GM18520 (cell line): ENCODE data around the gene RERE.
"Not testable (repeated sequence)": the region's sequence is repeated elsewhere in the genome, so short reads cannot be mapped to it uniquely, and the experiment has no call there.

Source experiments
- ATAC-seq: cut with Tn5 transposase; IDR thresholded peaks from one replicate; pipeline ENCODE4 v1.9.1; 2021; ENCODE audit not compliant: unreplicated experiment

RERE gene

GRCh38 chr1:8525558-8526275 lies 291.7 kb downstream of the RERE start:
- no peak for ATAC-seq

- ATAC-seq: no peak
Measured at GRCh38 chr1:8525216-8525557, 292.3 kb downstream of the RERE start.

GRCh38 chr1:8524627-8525157 lies 292.7 kb downstream of the RERE start:
- ATAC-seq: no peak

DNA sequence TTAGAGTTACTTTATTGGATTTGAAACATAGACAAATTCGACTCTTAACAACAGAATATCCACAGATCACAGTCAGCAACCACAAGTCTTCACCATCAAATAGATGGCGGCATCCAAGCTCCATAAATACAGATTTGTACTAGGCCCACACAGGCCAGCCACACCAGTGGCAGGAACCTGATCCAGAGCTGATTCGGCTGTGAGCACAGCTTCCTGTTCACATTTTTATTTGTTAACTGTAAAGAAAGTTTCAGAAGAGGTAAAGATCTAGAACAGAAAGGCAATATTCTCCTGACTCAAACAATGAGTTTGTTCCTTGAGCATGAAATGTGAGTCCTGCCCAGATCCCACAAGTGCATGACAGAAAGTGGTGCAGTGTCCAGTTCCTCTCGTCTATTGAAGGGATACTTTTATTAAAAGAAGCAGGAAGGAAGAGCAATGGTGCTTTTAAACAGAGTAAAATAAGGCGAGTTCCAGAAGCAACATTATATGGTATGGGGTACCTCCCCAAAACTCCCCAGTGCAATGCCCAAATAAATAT lies 293.7 kb downstream of the RERE start:
- ATAC-seq: no peak

- ATAC-seq: no peak
Measured at GRCh38 chr1:8520483-8520966, 296.9 kb downstream of the RERE start.

GRCh38 chr1:8519167-8519566 lies 298.3 kb downstream of the RERE start:
- no peak for ATAC-seq

GRCh38 chr1:8518490-8518801 lies 299.0 kb downstream of the RERE start:
- ATAC-seq: no peak

DNA sequence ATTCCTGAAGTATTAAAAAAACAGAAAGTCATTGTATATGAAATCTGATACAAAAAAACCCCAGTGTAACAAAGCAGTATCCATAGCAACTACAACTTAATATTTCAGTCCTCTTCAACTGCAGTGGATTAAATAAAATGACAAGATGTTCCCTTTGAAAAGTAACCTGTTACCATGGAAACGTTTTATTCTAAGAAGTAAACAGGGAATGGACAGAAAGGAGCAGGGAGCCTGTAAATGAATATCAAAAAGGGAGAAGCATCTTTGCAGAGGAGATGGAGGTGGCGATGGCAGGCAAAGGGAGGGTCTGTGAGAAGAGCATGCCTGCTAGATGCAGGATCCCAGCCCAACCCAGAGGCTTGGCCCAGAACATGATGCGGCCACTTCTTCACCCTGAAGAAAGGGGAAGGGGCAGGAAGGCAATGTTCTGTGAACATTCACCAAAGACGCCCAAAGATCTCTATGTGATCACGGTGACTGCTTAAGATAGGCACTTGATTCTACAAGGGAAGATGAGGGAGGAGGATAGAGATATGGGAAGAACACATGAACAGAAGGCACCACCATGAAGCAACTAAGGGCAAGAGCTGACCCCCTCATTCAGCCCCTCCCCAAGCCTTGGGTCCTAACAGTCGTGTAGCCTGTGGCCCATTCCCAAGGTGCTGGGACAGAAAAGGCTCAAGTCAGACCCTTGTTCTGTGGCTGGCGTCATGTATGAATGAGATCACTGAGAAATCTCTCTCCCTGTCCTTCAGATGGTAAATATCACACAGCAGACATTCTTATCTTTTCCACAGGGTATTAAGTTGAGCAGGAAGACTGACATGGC lies 299.6 kb downstream of the RERE start:
- ATAC-seq: no peak

- no peak for ATAC-seq
Measured at GRCh38 chr1:8516793-8517556, 300.5 kb downstream of the RERE start.

- no peak for ATAC-seq
Measured at GRCh38 chr1:8516278-8516777, 301.1 kb downstream of the RERE start.

- ATAC-seq: no peak
Measured at GRCh38 chr1:8512504-8512903, 304.9 kb downstream of the RERE start.

DNA sequence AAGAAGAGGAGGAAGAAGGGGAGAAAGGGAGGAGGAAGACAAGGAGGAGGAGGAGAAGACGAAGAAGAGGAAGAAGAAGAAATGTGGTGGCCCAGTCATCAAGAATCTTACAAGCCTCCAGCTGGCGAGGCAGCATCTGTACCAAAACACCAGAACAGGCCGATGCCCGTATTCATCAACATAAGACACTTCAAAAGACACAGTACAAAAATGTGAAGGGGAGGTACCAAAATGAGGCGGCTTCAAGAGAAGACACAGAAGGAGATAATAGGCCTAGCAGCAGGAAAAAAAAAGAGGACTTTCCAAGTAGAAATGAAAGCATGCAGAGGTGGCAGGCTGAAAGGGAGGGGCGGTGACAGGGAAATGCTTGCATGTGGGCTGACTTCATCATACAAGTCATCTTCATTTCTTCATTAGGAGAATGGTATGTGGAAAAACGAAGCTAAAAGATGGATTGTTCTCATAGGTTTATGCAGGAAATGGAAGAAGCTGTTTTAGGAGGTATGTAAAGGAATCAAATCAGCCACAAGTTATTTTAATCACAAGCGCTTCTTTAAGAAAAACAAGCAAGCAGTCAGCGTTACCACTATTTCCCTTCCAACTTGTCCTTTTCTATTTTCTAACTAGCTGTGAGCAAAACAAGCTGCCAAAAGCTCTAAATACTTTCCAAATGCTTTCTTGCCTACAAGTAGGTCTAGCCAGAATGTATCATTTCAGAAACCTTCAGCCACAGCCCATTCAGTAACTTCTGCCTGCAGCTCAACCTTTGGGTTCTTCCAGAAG lies 307.2 kb downstream of the RERE start:
- ATAC-seq: no peak

GRCh38 chr1:8509579-8509978 lies 307.9 kb downstream of the RERE start:
- no peak for ATAC-seq

DNA sequence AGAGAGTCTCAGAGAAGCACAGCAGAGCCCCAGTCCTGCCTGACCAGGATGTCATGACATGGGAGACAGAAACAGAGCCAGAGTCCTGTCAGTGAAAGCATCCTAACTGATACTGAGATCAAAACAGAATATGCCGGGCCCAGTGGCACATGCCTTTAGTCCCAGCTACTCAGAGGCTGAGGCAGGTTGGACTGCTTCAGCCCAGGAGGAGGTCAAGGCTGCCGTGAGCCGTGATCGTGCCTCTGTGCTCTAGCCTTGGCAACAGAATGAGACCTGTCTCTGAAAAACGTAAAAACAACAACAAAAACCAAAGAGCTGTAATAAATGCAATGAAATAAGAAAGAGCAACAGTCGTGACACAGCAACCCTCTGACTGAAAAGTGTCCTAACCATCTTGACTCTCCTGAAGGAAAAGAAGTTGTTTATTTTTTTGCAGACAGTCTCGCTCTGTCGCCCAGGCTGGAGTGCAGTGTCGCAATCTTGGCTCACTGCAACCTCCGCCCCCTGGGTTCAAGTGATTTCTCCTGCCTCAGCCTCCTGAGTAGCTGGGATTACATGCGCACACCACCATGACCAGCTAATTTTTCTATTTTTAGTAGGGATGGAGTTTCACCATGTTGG lies 310.3 kb downstream of the RERE start:
- ATAC-seq: no peak

DNA sequence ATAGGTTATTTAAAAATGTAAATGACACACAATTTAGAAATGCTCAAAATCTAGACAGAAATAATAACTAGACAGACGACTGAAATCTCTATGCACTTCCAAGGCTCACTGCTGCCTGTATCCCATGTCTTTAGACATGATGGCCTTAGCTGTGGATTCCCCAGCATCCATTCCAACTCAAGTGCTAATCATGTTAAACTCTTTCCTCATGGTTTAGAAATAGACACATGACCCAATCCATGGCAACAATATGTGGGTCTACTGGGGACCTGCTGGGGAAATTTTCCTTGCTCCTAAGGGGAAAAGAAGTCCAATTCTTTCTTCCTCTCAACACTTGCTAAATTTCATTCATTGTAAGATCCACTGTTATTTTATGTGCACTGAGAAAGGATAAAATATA lies 311.0 kb downstream of the RERE start:
- no peak for ATAC-seq

DNA sequence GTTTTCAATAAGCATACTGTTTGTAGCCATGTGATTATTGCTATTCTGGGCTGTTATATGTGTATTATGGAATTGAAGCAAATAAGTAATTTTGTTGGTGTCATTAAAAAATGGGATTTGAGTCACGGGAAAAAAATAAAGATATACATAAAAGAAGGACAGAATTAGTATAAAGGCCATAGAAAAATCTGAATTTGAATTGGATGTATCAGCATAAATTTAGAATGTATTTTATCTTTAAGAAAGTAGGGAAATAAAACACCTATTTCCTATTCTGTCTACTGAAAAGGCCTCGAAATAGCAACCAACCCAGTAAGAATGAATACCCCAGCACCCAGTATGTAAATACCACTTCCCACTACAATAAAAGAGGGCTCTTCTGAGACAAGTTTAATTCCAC lies 313.6 kb downstream of the RERE start:
- no peak for ATAC-seq

- not testable (repeated sequence) for ATAC-seq
Measured at GRCh38 chr1:8502949-8503348, 314.5 kb downstream of the RERE start.

- no peak for ATAC-seq
Measured at GRCh38 chr1:8497210-8497819, 320.1 kb downstream of the RERE start.

GRCh38 chr1:8496473-8496872 lies 321.0 kb downstream of the RERE start:
- ATAC-seq: peak; percentile 45
